Kidney epithelial cell (primary cell): Measurements from ENCODE around the gene CCDC88A. TPM values are rescaled to one million over a fixed set of nuclear protein-coding genes. Genes with fewer than 3 reads are reported as not detected.

Experiments used
- DNase-seq: peaks from one replicate; pipeline ENCODE4 v3.0.0-alpha.2; 2010; ENCODE audit warnings: low read depth
- H3K27me3 ChIP-seq: 2 replicates; pipeline ENCODE4 v1.6.0; 2011; ENCODE audit warnings: low read length; ENCODE audit not compliant: control insufficient read depth, insufficient read depth
- H3K36me3 ChIP-seq: 2 replicates; pipeline ENCODE4 v1.5.1; 2011; ENCODE audit warnings: low read length; ENCODE audit not compliant: control insufficient read depth, insufficient read depth
- H3K4me3 ChIP-seq: 2 replicates; pipeline ENCODE4 v1.5.1; 2011; ENCODE audit warnings: low read depth, mild to moderate bottlenecking, control low read depth, low read length
- total RNA-seq: library from RNA; depleted of rRNA; stranded (reverse); fragments of >200 nt; gene quantifications from 2 replicates; pipeline ENCODE4 v1.2.3, GENCODE V29; 2015
- TF ChIP-seq, protein P1 (sequence below): IDR thresholded peaks from 2 replicates; pipeline ENCODE4 v1.5.1; 2011; ENCODE audit warnings: mild to moderate bottlenecking, moderate library complexity, low read length, control low read depth, inconsistent platforms; ENCODE audit not compliant: insufficient read depth, poor library complexity, severe bottlenecking

CCDC88A gene
- total RNA-seq, 1 donor from 2014 or later, result 18.8 TPM

GRCh38 chr2:55408098-55408882 lies 11.4 kb downstream of the CCDC88A start:
- TF ChIP-seq, protein P1, sequence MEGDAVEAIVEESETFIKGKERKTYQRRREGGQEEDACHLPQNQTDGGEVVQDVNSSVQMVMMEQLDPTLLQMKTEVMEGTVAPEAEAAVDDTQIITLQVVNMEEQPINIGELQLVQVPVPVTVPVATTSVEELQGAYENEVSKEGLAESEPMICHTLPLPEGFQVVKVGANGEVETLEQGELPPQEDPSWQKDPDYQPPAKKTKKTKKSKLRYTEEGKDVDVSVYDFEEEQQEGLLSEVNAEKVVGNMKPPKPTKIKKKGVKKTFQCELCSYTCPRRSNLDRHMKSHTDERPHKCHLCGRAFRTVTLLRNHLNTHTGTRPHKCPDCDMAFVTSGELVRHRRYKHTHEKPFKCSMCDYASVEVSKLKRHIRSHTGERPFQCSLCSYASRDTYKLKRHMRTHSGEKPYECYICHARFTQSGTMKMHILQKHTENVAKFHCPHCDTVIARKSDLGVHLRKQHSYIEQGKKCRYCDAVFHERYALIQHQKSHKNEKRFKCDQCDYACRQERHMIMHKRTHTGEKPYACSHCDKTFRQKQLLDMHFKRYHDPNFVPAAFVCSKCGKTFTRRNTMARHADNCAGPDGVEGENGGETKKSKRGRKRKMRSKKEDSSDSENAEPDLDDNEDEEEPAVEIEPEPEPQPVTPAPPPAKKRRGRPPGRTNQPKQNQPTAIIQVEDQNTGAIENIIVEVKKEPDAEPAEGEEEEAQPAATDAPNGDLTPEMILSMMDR, result no peak
- H3K4me3 ChIP-seq, result no peak overlapping the region
- no peaks in the 10 kb centered on the region for H3K27me3 ChIP-seq
- no peak for DNase-seq
- peaks cover 1% of the 10 kb centered on the region for H3K36me3 ChIP-seq

GRCh38 chr2:55405116-55405515 lies 14.5 kb downstream of the CCDC88A start:
- Histone ChIP-seq H3K27me3 (no peaks in the 10 kb centered on the region), H3K4me3 (no peak overlapping the region), H3K36me3 (no peaks in the 10 kb centered on the region)
- TF ChIP-seq, protein P1, result no peak
- DNase-seq, result no peak

DNA sequence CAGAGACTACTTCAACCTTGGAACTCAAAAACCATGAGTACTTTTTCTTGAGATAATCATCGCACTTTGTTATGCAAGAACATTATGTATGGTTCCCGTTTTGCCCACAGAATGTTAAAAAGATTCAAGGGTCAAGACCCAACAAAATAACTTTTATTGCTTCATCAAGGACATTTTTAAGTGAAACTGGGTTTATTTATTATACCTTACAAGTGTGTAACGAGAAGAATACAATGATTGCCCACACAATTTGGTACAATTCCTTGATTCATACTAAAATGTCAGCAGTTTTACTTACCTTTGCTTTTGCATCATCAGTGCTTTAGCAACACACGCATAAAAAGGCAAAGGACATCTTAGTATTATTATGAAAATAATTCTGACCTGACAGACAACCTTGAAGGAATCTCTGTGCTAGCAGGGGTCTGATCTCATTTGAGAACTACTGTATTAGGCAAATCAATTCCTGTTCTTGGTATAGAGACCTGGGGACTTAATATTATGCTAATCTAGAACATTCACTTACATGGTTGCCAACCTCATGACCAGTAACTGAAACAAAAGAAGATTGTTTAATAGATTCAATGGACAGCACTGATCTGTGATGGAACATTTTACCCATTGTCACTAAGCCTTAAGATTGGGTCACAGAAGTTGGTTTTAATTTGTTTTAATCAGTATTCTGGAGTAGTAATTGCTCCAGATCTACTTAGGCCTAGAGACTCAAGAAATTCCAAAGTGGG lies 16.2 kb downstream of the CCDC88A start:
- Histone ChIP-seq H3K27me3 (no peaks in the 10 kb centered on the region), H3K4me3 (no peak overlapping the region), H3K36me3 (no peaks in the 10 kb centered on the region)
- DNase-seq, result no peak
- TF ChIP-seq, protein P1, result no peak

DNA sequence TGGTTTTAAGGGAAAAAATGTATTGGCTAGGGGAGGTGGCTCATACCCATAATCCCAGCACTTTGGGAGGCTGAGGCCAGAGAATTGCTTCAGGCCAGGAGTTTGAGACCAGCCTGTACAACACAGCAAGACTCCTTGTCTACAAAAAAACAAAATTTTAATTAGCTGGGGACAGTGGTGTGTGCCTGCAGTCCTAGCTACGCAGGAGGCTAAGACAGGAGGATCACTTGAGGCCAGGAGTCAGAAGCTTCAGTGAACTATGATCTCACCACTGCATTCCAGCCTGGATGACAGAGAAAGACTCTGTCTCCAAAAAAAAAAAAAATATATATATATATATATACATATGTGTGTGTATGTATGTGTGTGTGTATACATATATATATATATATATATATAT lies 18.5 kb downstream of the CCDC88A start:
- Histone ChIP-seq H3K4me3 (no peak overlapping the region), H3K36me3 (no peaks in the 10 kb centered on the region), H3K27me3 (no peaks in the 10 kb centered on the region)
- TF ChIP-seq, protein P1, result no peak
- no peak for DNase-seq

- H3K4me3 ChIP-seq, result no peak overlapping the region
- no peaks in the 10 kb centered on the region for H3K27me3 ChIP-seq
- DNase-seq, result no peak
- TF ChIP-seq, protein P1, result no peak
- no peaks in the 10 kb centered on the region for H3K36me3 ChIP-seq
These were observed 19.3 kb downstream of the CCDC88A start for GRCh38 chr2:55400332-55400731.
